Activated T-helper 1 cell treated with Interleukin-2 at 50 U/mL for 16 hours (primary cell): ENCODE results near the gene TBRG4.

ENCODE experiments used
- DNase-seq: peaks from one replicate; pipeline ENCODE4 v3.0.0-alpha.2; 2020; ENCODE audit warnings: low read depth

Gene TBRG4

GRCh38 chr7:45055016-45055415, 56.5 kb downstream of the TBRG4 start:
- no peak for DNase-seq

GRCh38 chr7:45054442-45054841, 57.1 kb downstream of the TBRG4 start:
- DNase-seq, result no peak

- no peak for DNase-seq
Observed at GRCh38 chr7:45053941-45054340, 57.6 kb downstream of the TBRG4 start.

- no peak for DNase-seq
Observed at GRCh38 chr7:45053401-45053800, 58.1 kb downstream of the TBRG4 start.

GRCh38 chr7:45052011-45052410, 59.5 kb downstream of the TBRG4 start:
- DNase-seq, result no peak

- no peak for DNase-seq
Observed at GRCh38 chr7:45050198-45050597, 61.3 kb downstream of the TBRG4 start.
